Trophoblast cell (in vitro differentiated cells and primary cell): Measurements from ENCODE around the gene VEGFC. TPM values are rescaled to one million over a fixed set of nuclear protein-coding genes. Genes with fewer than 3 reads are reported as not detected.

Source experiments
- DNase-seq, 2 donors: peaks; one replicate each; pipeline ENCODE4 v3.0.0-alpha.2; 2016
- H2AFZ ChIP-seq: 2 replicates; pipeline ENCODE4 v1.6.1; 2013; ENCODE audit warnings: low read length, moderate library complexity, mild to moderate bottlenecking; ENCODE audit not compliant: insufficient read depth, poor library complexity
- H2AK5ac ChIP-seq: 2 replicates; pipeline ENCODE4 v1.6.1; 2013; ENCODE audit warnings: mild to moderate bottlenecking, low read length
- H2BK120ac ChIP-seq: 2 replicates; pipeline ENCODE4 v1.6.1; 2013; ENCODE audit warnings: low read length, mild to moderate bottlenecking, moderate library complexity; ENCODE audit not compliant: insufficient read depth, poor library complexity
- H2BK12ac ChIP-seq: 2 replicates; pipeline ENCODE4 v1.6.1; 2013; ENCODE audit warnings: mild to moderate bottlenecking, low read length, moderate library complexity
- H2BK5ac ChIP-seq: 2 replicates; pipeline ENCODE4 v1.6.1; 2013; ENCODE audit warnings: low read length, low read depth, moderate library complexity, mild to moderate bottlenecking; ENCODE audit not compliant: poor library complexity
- H3K14ac ChIP-seq: 2 replicates; pipeline ENCODE4 v1.6.1; 2013; ENCODE audit warnings: mild to moderate bottlenecking, low read length
- H3K18ac ChIP-seq: 2 replicates; pipeline ENCODE4 v1.6.1; 2013; ENCODE audit warnings: mild to moderate bottlenecking, low read length
- H3K23ac ChIP-seq: 2 replicates; pipeline ENCODE4 v1.6.1; 2013; ENCODE audit warnings: low read length
- H3K27ac ChIP-seq: 2 replicates; pipeline ENCODE4 v1.5.1; 2013; ENCODE audit warnings: low read depth, mild to moderate bottlenecking, inconsistent platforms, low read length, moderate library complexity
- H3K27me3 ChIP-seq: 2 replicates; pipeline ENCODE4 v1.6.1; 2013; ENCODE audit warnings: inconsistent platforms, mild to moderate bottlenecking, low read length, moderate library complexity; ENCODE audit not compliant: insufficient read depth
- H3K36me3 ChIP-seq, 2 experiments: 1 replicate in 1 of 2; 2 replicates in 1 of 2; pipeline ENCODE4 v1.6.1; 2013; ENCODE audit warnings: low read length in 2 of 2, mild to moderate bottlenecking in 2 of 2, moderate library complexity in 1 of 2; ENCODE audit not compliant: insufficient read depth in 2 of 2, control insufficient read depth in 1 of 2
- H3K4ac ChIP-seq: 2 replicates; pipeline ENCODE4 v1.6.1; 2013; ENCODE audit warnings: low read depth, mild to moderate bottlenecking, low read length, moderate library complexity
- H3K4me1 ChIP-seq, 2 experiments: 1 replicate in 1 of 2; 2 replicates in 1 of 2; pipeline ENCODE4 v1.6.1; 2013; ENCODE audit warnings: low read length in 2 of 2, mild to moderate bottlenecking in 2 of 2, moderate library complexity in 1 of 2; ENCODE audit not compliant: insufficient read depth in 2 of 2, control insufficient read depth in 1 of 2
- H3K4me2 ChIP-seq: 2 replicates; pipeline ENCODE4 v1.6.1; 2013; ENCODE audit warnings: inconsistent platforms, mild to moderate bottlenecking, low read length, moderate library complexity
- H3K4me3 ChIP-seq: 2 replicates; pipeline ENCODE4 v1.5.1; 2013; ENCODE audit warnings: mild to moderate bottlenecking, low read depth, low read length, inconsistent platforms
- H3K79me1 ChIP-seq: one replicate; pipeline ENCODE4 v1.6.1; 2013; ENCODE audit warnings: low read length
- H3K79me2 ChIP-seq: 2 replicates; pipeline ENCODE4 v1.6.1; 2013; ENCODE audit warnings: low read length, mild to moderate bottlenecking; ENCODE audit not compliant: control insufficient read depth, insufficient read depth, poor library complexity
- H3K9ac ChIP-seq: 2 replicates; pipeline ENCODE4 v1.6.1; 2013; ENCODE audit warnings: mild to moderate bottlenecking, low read length
- H3K9me3 ChIP-seq: 2 replicates; pipeline ENCODE4 v1.6.1; 2013; ENCODE audit warnings: low read depth, mild to moderate bottlenecking, control low read depth, inconsistent platforms, low read length; ENCODE audit not compliant: insufficient read depth
- H4K12ac ChIP-seq: 2 replicates; pipeline ENCODE4 v1.6.1; 2013; ENCODE audit warnings: low read depth, mild to moderate bottlenecking, low read length, moderate library complexity
- H4K8ac ChIP-seq: 2 replicates; pipeline ENCODE4 v1.6.1; 2013; ENCODE audit warnings: low read depth, mild to moderate bottlenecking, low read length, moderate library complexity
- H4K91ac ChIP-seq: one replicate; pipeline ENCODE4 v1.6.1; 2013; ENCODE audit warnings: low read depth, mild to moderate bottlenecking, low read length, moderate library complexity
- WGBS: extraction: QIAGEN DNeasy Blood & Tissue Kit; methylation state at CpG from one replicate; pipeline ENCODE4 v1.1.7; 2013; ENCODE audit warnings: missing lambda C conversion rate; ENCODE audit not compliant: insufficient read length, insufficient coverage; ENCODE audit errors: extremely low coverage; 5-methylcytosine and 5-hydroxymethylcytosine counted together
- polyA plus RNA-seq: library from polyadenylated mRNA; stranded (reverse); fragments of 200-250 nt; gene quantifications from 2 replicates; pipeline ENCODE4 v1.2.3, GENCODE V29; 2013

The VEGFC gene
- polyA plus RNA-seq = 1.7 and 1.9 TPM in 2 replicates

- H2AK5ac ChIP-seq = no peak within 1 kb of the TSS
- H3K4me3 ChIP-seq = peak within 1 kb of the TSS; percentile 70
- H2BK120ac ChIP-seq = no peak within 1 kb of the TSS
- H3K36me3 ChIP-seq = no peaks in the 10 kb centered on the region
- no peak within 1 kb of the TSS for H2BK12ac ChIP-seq
- no CpG with 5 or more reads among the region's 91 CpGs for WGBS
- DNase-seq = peak in 1 of 2 donors; percentile 25
- no peak within 1 kb of the TSS for H3K23ac ChIP-seq
- H4K91ac ChIP-seq = no peak within 1 kb of the TSS
- no peak within 1 kb of the TSS for H3K4ac ChIP-seq
- H3K9me3 ChIP-seq = no peaks in the 10 kb centered on the region
- H3K4me1 ChIP-seq = peaks cover 0 to 2% of the 10 kb centered on the region in 2 experiments
- H3K27ac ChIP-seq = no peak within 1 kb of the TSS
- peaks cover 10% of the 10 kb centered on the region for H3K27me3 ChIP-seq
- H2BK5ac ChIP-seq = no peak within 1 kb of the TSS
- H3K4me2 ChIP-seq = peak within 1 kb of the TSS; percentile 99
- no peak within 1 kb of the TSS for H3K9ac ChIP-seq
- H3K79me1 ChIP-seq = no peaks in the 10 kb centered on the region
- no peak within 1 kb of the TSS for H3K18ac ChIP-seq
- H3K79me2 ChIP-seq = no peaks in the 10 kb centered on the region
- H3K14ac ChIP-seq = no peak within 1 kb of the TSS
- peak within 1 kb of the TSS; percentile 11 for H4K8ac ChIP-seq
- H4K12ac ChIP-seq = no peak within 1 kb of the TSS
- no peak within 1 kb of the TSS for H2AFZ ChIP-seq
Measured at GRCh38 chr4:176792326-176793059, at the start of gene VEGFC. TSS of gene VEGFC (minus strand) at chr4:176792922. CDS start at chr4:176792311, 611 bp downstream.

- H3K9me3 ChIP-seq = no peaks in the 10 kb centered on the region
- no peaks in the 10 kb centered on the region for H3K27me3 ChIP-seq
- H3K79me2 ChIP-seq = no peaks in the 10 kb centered on the region
- H4K91ac ChIP-seq = no peak overlapping the region
- H2BK12ac ChIP-seq = no peak overlapping the region
- no peak overlapping the region for H4K12ac ChIP-seq
- no peak overlapping the region for H3K9ac ChIP-seq
- no peak overlapping the region for H3K23ac ChIP-seq
- H3K18ac ChIP-seq = no peak overlapping the region
- H3K4me2 ChIP-seq = no peak overlapping the region
- H3K4me1 ChIP-seq = no peaks in the 10 kb centered on the region
- no peaks in the 10 kb centered on the region for H3K36me3 ChIP-seq
- no peak for DNase-seq
- H2AK5ac ChIP-seq = no peak overlapping the region
- no peak overlapping the region for H3K4me3 ChIP-seq
- no peak overlapping the region for H3K27ac ChIP-seq
- H2AFZ ChIP-seq = no peak overlapping the region
- H3K14ac ChIP-seq = no peak overlapping the region
- H3K4ac ChIP-seq = no peak overlapping the region
- no peak overlapping the region for H2BK120ac ChIP-seq
- H2BK5ac ChIP-seq = no peak overlapping the region
- WGBS = no CpG with 5 or more reads among the region's 1 CpG
- H4K8ac ChIP-seq = no peak overlapping the region
- no peaks in the 10 kb centered on the region for H3K79me1 ChIP-seq
Measured at GRCh38 chr4:176841711-176842112, 49.0 kb upstream of the VEGFC start.

GRCh38 chr4:176840166-176840565 lies 47.4 kb upstream of the VEGFC start:
- Histone ChIP-seq H2AFZ (no peak overlapping the region), H3K36me3 (no peaks in the 10 kb centered on the region), H2BK5ac (no peak overlapping the region), H3K4ac (no peak overlapping the region), H2AK5ac (no peak overlapping the region), H3K4me1 (no peaks in the 10 kb centered on the region), H3K18ac (no peak overlapping the region), H3K79me2 (no peaks in the 10 kb centered on the region), H3K4me3 (no peak overlapping the region), H3K9ac (no peak overlapping the region), H2BK12ac (no peak overlapping the region), H4K8ac (no peak overlapping the region), H3K27me3 (no peaks in the 10 kb centered on the region), H3K79me1 (no peaks in the 10 kb centered on the region), H3K23ac (no peak overlapping the region), H3K4me2 (no peak overlapping the region), H4K12ac (no peak overlapping the region), H3K14ac (no peak overlapping the region), H4K91ac (no peak overlapping the region), H3K9me3 (no peaks in the 10 kb centered on the region), H2BK120ac (no peak overlapping the region), H3K27ac (no peak overlapping the region)
- no peak for DNase-seq
- WGBS = no CpG with 5 or more reads among the region's 4 CpGs

GRCh38 chr4:176839656-176840055 lies 46.9 kb upstream of the VEGFC start:
- Histone ChIP-seq H4K8ac (no peak overlapping the region), H3K9me3 (no peaks in the 10 kb centered on the region), H2AK5ac (no peak overlapping the region), H2BK120ac (no peak overlapping the region), H3K27me3 (no peaks in the 10 kb centered on the region), H4K91ac (no peak overlapping the region), H3K4ac (no peak overlapping the region), H3K14ac (no peak overlapping the region), H3K23ac (no peak overlapping the region), H3K18ac (no peak overlapping the region), H3K9ac (no peak overlapping the region), H3K36me3 (no peaks in the 10 kb centered on the region), H3K4me2 (no peak overlapping the region), H3K79me1 (no peaks in the 10 kb centered on the region), H3K4me3 (no peak overlapping the region), H2BK5ac (no peak overlapping the region), H3K27ac (no peak overlapping the region), H3K4me1 (no peaks in the 10 kb centered on the region), H2AFZ (no peak overlapping the region), H3K79me2 (no peaks in the 10 kb centered on the region), H4K12ac (no peak overlapping the region), H2BK12ac (no peak overlapping the region)
- WGBS = no CpG with 5 or more reads among the region's 3 CpGs
- DNase-seq = no peak
